Kidney epithelial cell (primary cell): ENCODE results near the gene CHM. TPM values are rescaled to one million over a fixed set of nuclear protein-coding genes. Genes with fewer than 3 reads are reported as not detected.

Source experiments
- DNase-seq: peaks from one replicate; pipeline ENCODE4 v3.0.0-alpha.2; 2010; ENCODE audit warnings: low read depth
- H3K27me3 ChIP-seq: 2 replicates; pipeline ENCODE4 v1.6.0; 2011; ENCODE audit warnings: low read length; ENCODE audit not compliant: control insufficient read depth, insufficient read depth
- H3K36me3 ChIP-seq: 2 replicates; pipeline ENCODE4 v1.5.1; 2011; ENCODE audit warnings: low read length; ENCODE audit not compliant: control insufficient read depth, insufficient read depth
- H3K4me3 ChIP-seq: 2 replicates; pipeline ENCODE4 v1.5.1; 2011; ENCODE audit warnings: low read depth, mild to moderate bottlenecking, control low read depth, low read length
- CTCF ChIP-seq: IDR thresholded peaks from 2 replicates; pipeline ENCODE4 v1.5.1; 2011; ENCODE audit warnings: mild to moderate bottlenecking, moderate library complexity, low read length, control low read depth, inconsistent platforms; ENCODE audit not compliant: insufficient read depth, poor library complexity, severe bottlenecking
- total RNA-seq: library from RNA; depleted of rRNA; stranded (reverse); fragments of >200 nt; gene quantifications from 2 replicates; pipeline ENCODE4 v1.2.3, GENCODE V29; 2015

CHM gene
- total RNA-seq, 1 donor from 2014 or later = 24.8 TPM

- no peak overlapping the region for H3K4me3 ChIP-seq
- no peak for TF ChIP-seq CTCF
- H3K36me3 ChIP-seq = no peaks in the 10 kb centered on the region
- no peaks in the 10 kb centered on the region for H3K27me3 ChIP-seq
- DNase-seq = peak; percentile 38
Observed at GRCh38 chrX:86002076-86002896, 45.1 kb downstream of the CHM start.

- Histone ChIP-seq H3K4me3 (no peak overlapping the region), H3K36me3 (no peaks in the 10 kb centered on the region), H3K27me3 (no peaks in the 10 kb centered on the region)
- no peak for TF ChIP-seq CTCF
- no peak for DNase-seq
Observed at GRCh38 chrX:85998954-85999353, 48.4 kb downstream of the CHM start.

GRCh38 chrX:85996555-85996954 is 50.8 kb downstream of the CHM start:
- H3K36me3 ChIP-seq = no peaks in the 10 kb centered on the region
- H3K4me3 ChIP-seq = no peak overlapping the region
- no peaks in the 10 kb centered on the region for H3K27me3 ChIP-seq
- TF ChIP-seq CTCF = no peak
- DNase-seq = no peak

GRCh38 chrX:85995641-85996040 is 51.7 kb downstream of the CHM start:
- H3K4me3 ChIP-seq = no peak overlapping the region
- no peak for DNase-seq
- H3K27me3 ChIP-seq = no peaks in the 10 kb centered on the region
- TF ChIP-seq CTCF = no peak
- no peaks in the 10 kb centered on the region for H3K36me3 ChIP-seq

GRCh38 chrX:85994797-85995196 is 52.6 kb downstream of the CHM start:
- no peak for TF ChIP-seq CTCF
- H3K27me3 ChIP-seq = no peaks in the 10 kb centered on the region
- H3K36me3 ChIP-seq = no peaks in the 10 kb centered on the region
- no peak for DNase-seq
- H3K4me3 ChIP-seq = no peak overlapping the region

GRCh38 chrX:85994228-85994627 is 53.1 kb downstream of the CHM start:
- no peaks in the 10 kb centered on the region for H3K27me3 ChIP-seq
- DNase-seq = no peak
- H3K4me3 ChIP-seq = no peak overlapping the region
- H3K36me3 ChIP-seq = no peaks in the 10 kb centered on the region
- no peak for TF ChIP-seq CTCF
